SK-N-SH treated with all-trans-retinoic acid at 6 μM for 48 hours (cell line): ENCODE results near the gene ESAM.

Experiments
- CSDC2 ChIP-seq: fragments of 250-450 bp; sonication (Bioruptor Pico); IDR thresholded peaks from 2 replicates; pipeline ENCODE4 v1.5.0; 2020; ENCODE audit warnings: mild to moderate bottlenecking, moderate library complexity
- GLIS3 ChIP-seq: fragments of 250-450 bp; sonication (Bioruptor Pico); IDR thresholded peaks from 2 replicates; pipeline ENCODE4 v1.5.0; 2020; ENCODE audit warnings: mild to moderate bottlenecking, moderate library complexity
- OSR1 ChIP-seq: fragments of 250-450 bp; sonication (Bioruptor Pico); IDR thresholded peaks from 2 replicates; pipeline ENCODE4 v1.8.0; 2022; ENCODE audit warnings: moderate library complexity, mild to moderate bottlenecking, inconsistent platforms
- TCF4 ChIP-seq: fragments of 250-450 bp; sonication (Bioruptor Pico); IDR thresholded peaks from 2 replicates; pipeline ENCODE4 v1.8.0; 2021; ENCODE audit warnings: mild to moderate bottlenecking, moderate library complexity, borderline replicate concordance
- ZFP3 ChIP-seq: fragments of 250-450 bp; sonication (Bioruptor Pico); IDR thresholded peaks from 2 replicates; pipeline ENCODE4 v1.5.0; 2020; ENCODE audit warnings: mild to moderate bottlenecking, moderate library complexity
- ZFP30 ChIP-seq: fragments of 450-650 bp; formaldehyde crosslinking; IDR thresholded peaks from 2 replicates; pipeline ENCODE4 v1.5.0; 2022; ENCODE audit warnings: mild to moderate bottlenecking, moderate library complexity
- ZNF8 ChIP-seq: fragments of 450-650 bp; formaldehyde crosslinking; IDR thresholded peaks from 2 replicates; pipeline ENCODE4 v1.5.0; 2020; ENCODE audit warnings: mild to moderate bottlenecking, moderate library complexity

DNA sequence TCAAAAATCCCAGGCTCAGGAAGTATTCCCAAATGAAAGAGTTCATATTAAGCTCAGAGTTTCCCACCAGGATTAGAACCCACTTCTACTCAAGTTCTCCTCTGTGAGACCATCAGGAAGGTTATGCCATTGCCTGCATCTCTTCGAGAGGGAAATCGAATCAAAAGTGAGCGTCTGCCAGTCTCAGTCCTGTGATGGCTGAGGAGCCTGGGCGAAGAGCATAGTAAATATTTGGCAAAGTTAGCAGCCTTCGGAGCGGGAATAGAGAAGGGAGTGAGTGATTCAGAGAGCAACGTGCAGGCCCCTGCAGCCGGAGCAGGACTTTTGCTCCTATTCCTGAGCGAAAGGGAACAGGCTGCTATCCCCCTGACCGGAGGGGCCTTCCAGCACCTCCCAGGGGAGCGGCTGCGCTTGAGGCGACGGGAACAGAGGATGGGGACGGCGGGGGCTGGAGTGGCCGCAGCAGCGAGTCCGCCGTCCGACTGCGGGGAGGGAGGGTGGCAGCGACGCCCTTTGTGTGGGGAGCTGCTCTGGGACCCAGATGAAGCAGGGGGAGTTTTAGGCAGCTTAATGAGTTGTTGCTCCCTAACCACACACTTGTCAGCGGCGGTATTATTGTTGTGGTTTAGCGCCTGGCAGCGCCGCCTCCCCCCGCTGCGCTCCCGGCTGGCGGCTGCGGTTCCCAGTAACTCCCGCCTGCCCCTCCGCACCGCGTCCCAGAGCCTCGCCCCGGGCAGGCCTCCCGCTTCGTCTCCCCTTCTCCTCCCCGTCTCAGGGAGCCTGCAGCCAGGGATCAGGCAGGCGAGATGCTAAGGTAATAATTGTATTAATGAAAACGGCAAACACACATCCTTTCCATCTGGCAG lies 44.1 kb downstream of the ESAM start:
- no peak for TF ChIP-seq GLIS3
- TF ChIP-seq TCF4 (CRISPR knock-in tag): no peak
- TF ChIP-seq CSDC2 (CRISPR knock-in tag): no peak
- TF ChIP-seq ZFP30 (CRISPR knock-in tag): no peak
- TF ChIP-seq OSR1: no peak
- no peak for TF ChIP-seq ZFP3 (CRISPR knock-in tag)
- TF ChIP-seq ZNF8: no peak
